Nephron progenitor cell (in vitro differentiated cells): ENCODE results near the gene GNAS.

Source experiments
- DNase-seq: peaks from one replicate; pipeline ENCODE4 v3.0.0; 2021
- H3K27ac Mint-ChIP-seq: 2 replicates; pipeline ENCODE4 v1.8.0; 2021; ENCODE audit warnings: mild to moderate bottlenecking, moderate library complexity, mixed read lengths
- H3K27me3 Mint-ChIP-seq: 2 replicates; pipeline ENCODE4 v1.8.0; 2021; ENCODE audit warnings: mild to moderate bottlenecking, low read depth, mixed read lengths; ENCODE audit not compliant: poor library complexity
- H3K36me3 Mint-ChIP-seq: 2 replicates; pipeline ENCODE4 v1.8.0; 2021; ENCODE audit warnings: low read depth, mixed read lengths
- H3K4me1 Mint-ChIP-seq: 2 replicates; pipeline ENCODE4 v1.8.0; 2021; ENCODE audit warnings: mixed read lengths
- H3K4me3 Mint-ChIP-seq: 2 replicates; pipeline ENCODE4 v1.8.0; 2021; ENCODE audit warnings: mild to moderate bottlenecking, moderate library complexity, mixed read lengths
- H3K9me3 Mint-ChIP-seq: 2 replicates; pipeline ENCODE4 v1.8.0; 2021; ENCODE audit warnings: mild to moderate bottlenecking, moderate library complexity, mixed read lengths
- TF ChIP-seq, protein P1 (sequence below): fragments of 200-600 bp; sonication (generic); IDR thresholded peaks from 2 replicates; pipeline ENCODE4 v1.5.0; 2021; ENCODE audit warnings: antibody characterized with exemption

GNAS gene

GRCh38 chr20:58839474-58839874, 13.0 kb upstream of the GNAS start:
- H3K27me3 Mint-ChIP-seq, result peaks cover 69% of the 10 kb centered on the region
- peaks cover 44% of the 10 kb centered on the region for H3K4me1 Mint-ChIP-seq
- TF ChIP-seq, protein P1, sequence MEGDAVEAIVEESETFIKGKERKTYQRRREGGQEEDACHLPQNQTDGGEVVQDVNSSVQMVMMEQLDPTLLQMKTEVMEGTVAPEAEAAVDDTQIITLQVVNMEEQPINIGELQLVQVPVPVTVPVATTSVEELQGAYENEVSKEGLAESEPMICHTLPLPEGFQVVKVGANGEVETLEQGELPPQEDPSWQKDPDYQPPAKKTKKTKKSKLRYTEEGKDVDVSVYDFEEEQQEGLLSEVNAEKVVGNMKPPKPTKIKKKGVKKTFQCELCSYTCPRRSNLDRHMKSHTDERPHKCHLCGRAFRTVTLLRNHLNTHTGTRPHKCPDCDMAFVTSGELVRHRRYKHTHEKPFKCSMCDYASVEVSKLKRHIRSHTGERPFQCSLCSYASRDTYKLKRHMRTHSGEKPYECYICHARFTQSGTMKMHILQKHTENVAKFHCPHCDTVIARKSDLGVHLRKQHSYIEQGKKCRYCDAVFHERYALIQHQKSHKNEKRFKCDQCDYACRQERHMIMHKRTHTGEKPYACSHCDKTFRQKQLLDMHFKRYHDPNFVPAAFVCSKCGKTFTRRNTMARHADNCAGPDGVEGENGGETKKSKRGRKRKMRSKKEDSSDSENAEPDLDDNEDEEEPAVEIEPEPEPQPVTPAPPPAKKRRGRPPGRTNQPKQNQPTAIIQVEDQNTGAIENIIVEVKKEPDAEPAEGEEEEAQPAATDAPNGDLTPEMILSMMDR, result peak; percentile 55
- H3K9me3 Mint-ChIP-seq, result peaks cover 6% of the 10 kb centered on the region
- peak overlapping the region; percentile 80 for H3K4me3 Mint-ChIP-seq
- H3K36me3 Mint-ChIP-seq, result peaks cover 44% of the 10 kb centered on the region
- DNase-seq, result peak; percentile 72
- no peak overlapping the region for H3K27ac Mint-ChIP-seq

DNA sequence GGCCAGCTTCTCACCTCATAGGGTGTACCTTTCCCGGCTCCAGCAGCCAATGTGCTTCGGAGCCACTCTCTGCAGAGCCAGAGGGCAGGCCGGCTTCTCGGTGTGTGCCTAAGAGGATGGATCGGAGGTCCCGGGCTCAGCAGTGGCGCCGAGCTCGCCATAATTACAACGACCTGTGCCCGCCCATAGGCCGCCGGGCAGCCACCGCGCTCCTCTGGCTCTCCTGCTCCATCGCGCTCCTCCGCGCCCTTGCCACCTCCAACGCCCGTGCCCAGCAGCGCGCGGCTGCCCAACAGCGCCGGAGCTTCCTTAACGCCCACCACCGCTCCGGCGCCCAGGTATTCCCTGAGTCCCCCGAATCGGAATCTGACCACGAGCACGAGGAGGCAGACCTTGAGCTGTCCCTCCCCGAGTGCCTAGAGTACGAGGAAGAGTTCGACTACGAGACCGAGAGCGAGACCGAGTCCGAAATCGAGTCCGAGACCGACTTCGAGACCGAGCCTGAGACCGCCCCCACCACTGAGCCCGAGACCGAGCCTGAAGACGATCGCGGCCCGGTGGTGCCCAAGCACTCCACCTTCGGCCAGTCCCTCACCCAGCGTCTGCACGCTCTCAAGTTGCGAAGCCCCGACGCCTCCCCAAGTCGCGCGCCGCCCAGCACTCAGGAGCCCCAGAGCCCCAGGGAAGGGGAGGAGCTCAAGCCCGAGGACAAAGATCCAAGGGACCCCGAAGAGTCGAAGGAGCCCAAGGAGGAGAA, 12.3 kb upstream of the GNAS start:
- H3K27me3 Mint-ChIP-seq, result peaks cover 72% of the 10 kb centered on the region
- peaks cover 6% of the 10 kb centered on the region for H3K9me3 Mint-ChIP-seq
- H3K36me3 Mint-ChIP-seq, result peaks cover 49% of the 10 kb centered on the region
- TF ChIP-seq, protein P1, result no peak
- H3K4me3 Mint-ChIP-seq, result peak overlapping the region; percentile 80
- DNase-seq, result peak; percentile 18
- peaks cover 50% of the 10 kb centered on the region for H3K4me1 Mint-ChIP-seq
- H3K27ac Mint-ChIP-seq, result no peak overlapping the region

DNA sequence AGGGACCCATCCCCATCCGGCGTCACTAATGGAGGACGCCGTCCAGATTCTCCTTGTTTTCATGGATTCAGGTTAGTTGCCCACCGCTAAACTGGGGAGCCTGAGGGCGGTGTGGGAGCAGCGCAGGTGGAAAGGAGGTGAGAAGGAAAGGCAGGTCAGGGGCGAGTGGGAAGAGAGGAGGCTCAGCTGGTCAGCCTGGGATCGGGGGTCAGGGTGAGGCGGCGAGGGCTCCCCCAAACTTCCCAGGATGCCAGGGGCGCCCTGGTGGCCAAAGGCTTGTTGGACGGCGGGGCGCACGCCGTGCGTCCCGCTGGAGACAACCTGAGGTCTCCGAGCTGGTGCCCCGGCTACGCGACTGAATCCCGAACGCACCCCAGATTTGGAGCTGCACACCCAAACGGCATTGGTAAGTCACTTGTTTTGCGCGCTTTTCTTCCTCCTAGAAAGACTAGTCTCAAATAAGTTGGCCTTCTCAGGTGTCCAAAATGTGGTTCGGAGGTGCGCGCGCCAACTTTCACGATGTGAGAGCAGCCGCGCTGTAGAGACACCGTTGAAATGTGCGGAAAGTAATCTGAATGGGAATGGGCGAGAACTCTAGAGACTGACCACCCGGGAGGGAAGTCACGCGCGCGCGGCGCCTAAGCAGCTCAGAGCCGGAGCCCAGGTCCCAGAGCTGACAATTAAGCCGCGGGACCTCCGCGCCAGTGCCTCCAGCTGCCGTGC, 11.5 kb upstream of the GNAS start:
- Mint-ChIP-seq H3K27me3 (peaks cover 72% of the 10 kb centered on the region), H3K36me3 (peaks cover 49% of the 10 kb centered on the region), H3K27ac (no peak overlapping the region), H3K4me3 (peak overlapping the region; percentile 80), H3K9me3 (peaks cover 6% of the 10 kb centered on the region), H3K4me1 (peaks cover 58% of the 10 kb centered on the region)
- no peak for DNase-seq
- TF ChIP-seq, protein P1, result no peak

- Mint-ChIP-seq H3K36me3 (peaks cover 49% of the 10 kb centered on the region), H3K27me3 (peaks cover 76% of the 10 kb centered on the region), H3K27ac (no peak overlapping the region), H3K4me1 (peaks cover 61% of the 10 kb centered on the region), H3K4me3 (peak overlapping the region; percentile 80), H3K9me3 (peaks cover 6% of the 10 kb centered on the region)
- peak; percentile 37 for DNase-seq
- TF ChIP-seq, protein P1, result no peak
Observed at GRCh38 chr20:58841539-58842264, 10.8 kb upstream of the GNAS start.

- H3K4me1 Mint-ChIP-seq, result peaks cover 67% of the 10 kb centered on the region
- H3K27me3 Mint-ChIP-seq, result peaks cover 79% of the 10 kb centered on the region
- no peak overlapping the region for H3K27ac Mint-ChIP-seq
- H3K9me3 Mint-ChIP-seq, result peaks cover 6% of the 10 kb centered on the region
- DNase-seq, result no peak
- H3K36me3 Mint-ChIP-seq, result peaks cover 49% of the 10 kb centered on the region
- peak overlapping the region; percentile 80 for H3K4me3 Mint-ChIP-seq
- TF ChIP-seq, protein P1, result no peak
Observed at GRCh38 chr20:58842276-58842675, 10.2 kb upstream of the GNAS start.
